ENCODE results near the gene PRPSAP2.

DNA sequence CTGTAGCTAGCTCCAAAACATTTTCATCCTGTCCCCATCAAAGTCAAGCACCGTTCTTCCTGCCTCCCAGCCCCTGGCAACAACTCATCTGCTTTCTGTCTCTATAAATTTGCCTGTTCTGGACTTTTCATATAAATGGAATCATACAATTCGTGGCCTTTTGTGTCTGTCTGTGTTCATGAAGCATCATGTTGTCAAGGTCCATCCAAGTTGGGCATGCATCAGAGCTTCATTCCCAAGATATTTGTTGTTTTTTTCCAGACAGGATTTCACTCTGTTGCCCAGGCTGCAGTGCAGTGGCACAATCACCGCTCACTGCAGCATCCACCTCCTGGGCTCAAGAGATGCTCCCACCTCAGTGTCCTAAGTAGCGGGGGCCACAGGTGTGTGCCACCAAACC is 99.9 kb downstream of the PRPSAP2 start:
- no peak for TF ChIP-seq CTCF (optimal IDR thresholded peaks at IDR 0.05 in 1 of 3, IDR thresholded peaks at IDR 0.05 in 1 of 3, conservative IDR thresholded peaks at IDR 0.05 in 1 of 3; ENCODE audit: extremely low read depth in 1 of 3, insufficient read depth in 2 of 3, low read length in 3 of 3)
- no peak for TF ChIP-seq EZH2 (IDR thresholded peaks at IDR 0.05; ENCODE audit: low read length)
